Trophoblast cell (in vitro differentiated cells and primary cell): ENCODE measurements around the gene MAMSTR.
"Not testable (repeated sequence)": the region's sequence is repeated elsewhere in the genome, so short reads cannot be mapped to it uniquely, and the experiment has no call there.

Experiments
- DNase-seq, 2 donors: peaks; one replicate each; pipeline ENCODE4 v3.0.0-alpha.2; 2016
- H2AFZ ChIP-seq: 2 replicates; pipeline ENCODE4 v1.6.1; 2013; ENCODE audit warnings: low read length, moderate library complexity, mild to moderate bottlenecking; ENCODE audit not compliant: insufficient read depth, poor library complexity
- H2AK5ac ChIP-seq: 2 replicates; pipeline ENCODE4 v1.6.1; 2013; ENCODE audit warnings: mild to moderate bottlenecking, low read length
- H2BK120ac ChIP-seq: 2 replicates; pipeline ENCODE4 v1.6.1; 2013; ENCODE audit warnings: low read length, mild to moderate bottlenecking, moderate library complexity; ENCODE audit not compliant: insufficient read depth, poor library complexity
- H2BK12ac ChIP-seq: 2 replicates; pipeline ENCODE4 v1.6.1; 2013; ENCODE audit warnings: mild to moderate bottlenecking, low read length, moderate library complexity
- H2BK5ac ChIP-seq: 2 replicates; pipeline ENCODE4 v1.6.1; 2013; ENCODE audit warnings: low read length, low read depth, moderate library complexity, mild to moderate bottlenecking; ENCODE audit not compliant: poor library complexity
- H3K14ac ChIP-seq: 2 replicates; pipeline ENCODE4 v1.6.1; 2013; ENCODE audit warnings: mild to moderate bottlenecking, low read length
- H3K18ac ChIP-seq: 2 replicates; pipeline ENCODE4 v1.6.1; 2013; ENCODE audit warnings: mild to moderate bottlenecking, low read length
- H3K23ac ChIP-seq: 2 replicates; pipeline ENCODE4 v1.6.1; 2013; ENCODE audit warnings: low read length
- H3K27ac ChIP-seq: 2 replicates; pipeline ENCODE4 v1.5.1; 2013; ENCODE audit warnings: low read depth, mild to moderate bottlenecking, inconsistent platforms, low read length, moderate library complexity
- H3K27me3 ChIP-seq: 2 replicates; pipeline ENCODE4 v1.6.1; 2013; ENCODE audit warnings: inconsistent platforms, mild to moderate bottlenecking, low read length, moderate library complexity; ENCODE audit not compliant: insufficient read depth
- H3K36me3 ChIP-seq, 2 experiments: 1 replicate in 1 of 2; 2 replicates in 1 of 2; pipeline ENCODE4 v1.6.1; 2013; ENCODE audit warnings: low read length in 2 of 2, mild to moderate bottlenecking in 2 of 2, moderate library complexity in 1 of 2; ENCODE audit not compliant: insufficient read depth in 2 of 2, control insufficient read depth in 1 of 2
- H3K4ac ChIP-seq: 2 replicates; pipeline ENCODE4 v1.6.1; 2013; ENCODE audit warnings: low read depth, mild to moderate bottlenecking, low read length, moderate library complexity
- H3K4me1 ChIP-seq, 2 experiments: 1 replicate in 1 of 2; 2 replicates in 1 of 2; pipeline ENCODE4 v1.6.1; 2013; ENCODE audit warnings: low read length in 2 of 2, mild to moderate bottlenecking in 2 of 2, moderate library complexity in 1 of 2; ENCODE audit not compliant: insufficient read depth in 2 of 2, control insufficient read depth in 1 of 2
- H3K4me2 ChIP-seq: 2 replicates; pipeline ENCODE4 v1.6.1; 2013; ENCODE audit warnings: inconsistent platforms, mild to moderate bottlenecking, low read length, moderate library complexity
- H3K4me3 ChIP-seq: 2 replicates; pipeline ENCODE4 v1.5.1; 2013; ENCODE audit warnings: mild to moderate bottlenecking, low read depth, low read length, inconsistent platforms
- H3K79me1 ChIP-seq: one replicate; pipeline ENCODE4 v1.6.1; 2013; ENCODE audit warnings: low read length
- H3K79me2 ChIP-seq: 2 replicates; pipeline ENCODE4 v1.6.1; 2013; ENCODE audit warnings: low read length, mild to moderate bottlenecking; ENCODE audit not compliant: control insufficient read depth, insufficient read depth, poor library complexity
- H3K9ac ChIP-seq: 2 replicates; pipeline ENCODE4 v1.6.1; 2013; ENCODE audit warnings: mild to moderate bottlenecking, low read length
- H3K9me3 ChIP-seq: 2 replicates; pipeline ENCODE4 v1.6.1; 2013; ENCODE audit warnings: low read depth, mild to moderate bottlenecking, control low read depth, inconsistent platforms, low read length; ENCODE audit not compliant: insufficient read depth
- H4K12ac ChIP-seq: 2 replicates; pipeline ENCODE4 v1.6.1; 2013; ENCODE audit warnings: low read depth, mild to moderate bottlenecking, low read length, moderate library complexity
- H4K8ac ChIP-seq: 2 replicates; pipeline ENCODE4 v1.6.1; 2013; ENCODE audit warnings: low read depth, mild to moderate bottlenecking, low read length, moderate library complexity
- H4K91ac ChIP-seq: one replicate; pipeline ENCODE4 v1.6.1; 2013; ENCODE audit warnings: low read depth, mild to moderate bottlenecking, low read length, moderate library complexity
- WGBS: extraction: QIAGEN DNeasy Blood & Tissue Kit; methylation state at CpG from one replicate; pipeline ENCODE4 v1.1.7; 2013; ENCODE audit warnings: missing lambda C conversion rate; ENCODE audit not compliant: insufficient read length, insufficient coverage; ENCODE audit errors: extremely low coverage; 5-methylcytosine and 5-hydroxymethylcytosine counted together

MAMSTR gene

GRCh38 chr19:48718106-48718505 is 1.4 kb downstream of the MAMSTR start:
- H4K91ac ChIP-seq, H3K4me3 ChIP-seq, H3K27ac ChIP-seq, H3K14ac ChIP-seq, H2BK5ac ChIP-seq, H2AFZ ChIP-seq, H2BK12ac ChIP-seq, H3K79me2 ChIP-seq, H3K79me1 ChIP-seq, H3K9me3 ChIP-seq, H3K9ac ChIP-seq, H3K23ac ChIP-seq, H3K4me2 ChIP-seq, H3K27me3 ChIP-seq, H2AK5ac ChIP-seq, H2BK120ac ChIP-seq, H3K18ac ChIP-seq, H4K12ac ChIP-seq, DNase-seq, H3K36me3 ChIP-seq, H4K8ac ChIP-seq, H3K4ac ChIP-seq: not testable (repeated sequence)
- no CpG with 5 or more reads among the region's 13 CpGs for WGBS
- peaks cover 12 to 19% of the 10 kb centered on the region in 2 experiments for H3K4me1 ChIP-seq

- peaks cover 10% of the 10 kb centered on the region for H3K79me1 ChIP-seq
- no peak for DNase-seq
- no peak overlapping the region for H2BK120ac ChIP-seq
- peak overlapping the region; percentile 33 for H3K4me2 ChIP-seq
- no peaks in the 10 kb centered on the region for H3K9me3 ChIP-seq
- H2BK12ac ChIP-seq: no peak overlapping the region
- H3K4me1 ChIP-seq: peaks cover 16 to 22% of the 10 kb centered on the region in 2 experiments
- H4K8ac ChIP-seq: no peak overlapping the region
- H4K12ac ChIP-seq: no peak overlapping the region
- H3K4ac ChIP-seq: no peak overlapping the region
- no peak overlapping the region for H2BK5ac ChIP-seq
- no peak overlapping the region for H2AK5ac ChIP-seq
- no peaks in the 10 kb centered on the region for H3K36me3 ChIP-seq
- H3K9ac ChIP-seq: no peak overlapping the region
- H4K91ac ChIP-seq: no peak overlapping the region
- no peak overlapping the region for H2AFZ ChIP-seq
- no peak overlapping the region for H3K27ac ChIP-seq
- no peaks in the 10 kb centered on the region for H3K27me3 ChIP-seq
- no peak overlapping the region for H3K4me3 ChIP-seq
- H3K18ac ChIP-seq: no peak overlapping the region
- no peak overlapping the region for H3K23ac ChIP-seq
- no peak overlapping the region for H3K14ac ChIP-seq
- H3K79me2 ChIP-seq: peaks cover 6% of the 10 kb centered on the region
- no CpG with 5 or more reads among the region's 24 CpGs for WGBS
Measured at GRCh38 chr19:48716562-48717291, 2.8 kb downstream of the MAMSTR start.

- H3K36me3 ChIP-seq: no peaks in the 10 kb centered on the region
- H3K79me1 ChIP-seq: peaks cover 8% of the 10 kb centered on the region
- no peak overlapping the region for H3K4me3 ChIP-seq
Measured at GRCh38 chr19:48715681-48716171, 3.8 kb downstream of the MAMSTR start.

GRCh38 chr19:48714759-48715675 is 4.5 kb downstream of the MAMSTR start:
- Histone ChIP-seq H3K79me1 (peaks cover 7% of the 10 kb centered on the region), H3K79me2 (peaks cover 6% of the 10 kb centered on the region), H3K27me3 (no peaks in the 10 kb centered on the region), H3K4ac (peak overlapping the region; percentile 63), H2AFZ (peak overlapping the region; percentile 68), H3K9me3 (peaks cover 2% of the 10 kb centered on the region), H4K12ac (peak overlapping the region; percentile 54), H3K18ac (peak overlapping the region; percentile 59), H2BK120ac (peak overlapping the region; percentile 60), H4K91ac (peak overlapping the region; percentile 94), H4K8ac (peak overlapping the region; percentile 97), H3K23ac (no peak overlapping the region), H3K4me2 (peak overlapping the region; percentile 59), H3K27ac (peak overlapping the region; percentile 40), H3K4me1 (peaks cover 13 to 20% of the 10 kb centered on the region in 2 experiments), H2BK12ac (no peak overlapping the region), H2BK5ac (peak overlapping the region; percentile 54), H2AK5ac (peak overlapping the region; percentile 95), H3K14ac (peak overlapping the region; percentile 95), H3K36me3 (no peaks in the 10 kb centered on the region), H3K4me3 (peak overlapping the region; percentile 51), H3K9ac (peak overlapping the region; percentile 63)
- WGBS: no CpG with 5 or more reads among the region's 26 CpGs
- DNase-seq: no peak

More at GRCh38 chr19:48715681-48716171, 3.8 kb downstream of the MAMSTR start:
- DNase-seq: no peak
- Histone ChIP-seq H2AFZ (no peak overlapping the region), H2BK5ac (no peak overlapping the region), H3K23ac (no peak overlapping the region), H3K27me3 (no peaks in the 10 kb centered on the region), H3K4me2 (no peak overlapping the region), H3K18ac (no peak overlapping the region), H2BK12ac (no peak overlapping the region), H3K4me1 (peaks cover 13 to 20% of the 10 kb centered on the region in 2 experiments), H3K4ac (no peak overlapping the region), H3K9ac (no peak overlapping the region), H2BK120ac (no peak overlapping the region), H4K12ac (peak overlapping the region; percentile 58), H2AK5ac (no peak overlapping the region), H4K8ac (peak overlapping the region; percentile 10), H3K27ac (no peak overlapping the region), H3K14ac (no peak overlapping the region), H4K91ac (no peak overlapping the region), H3K79me2 (peaks cover 6% of the 10 kb centered on the region), H3K9me3 (peaks cover 2% of the 10 kb centered on the region)
- WGBS: no CpG with 5 or more reads among the region's 19 CpGs
